Stimulated activated CD4-positive, alpha-beta T cell treated with anti-CD3 and anti-CD28 coated beads, Interleukin-2, amount 100 ng/mL, for 48 hours (primary cell): Measurements from ENCODE around the gene PDLIM3.

ENCODE experiments used
- DNase-seq, 2 donors: peaks; one replicate each; pipeline ENCODE4 v3.0.0-alpha.2; 2020

Gene PDLIM3

DNA sequence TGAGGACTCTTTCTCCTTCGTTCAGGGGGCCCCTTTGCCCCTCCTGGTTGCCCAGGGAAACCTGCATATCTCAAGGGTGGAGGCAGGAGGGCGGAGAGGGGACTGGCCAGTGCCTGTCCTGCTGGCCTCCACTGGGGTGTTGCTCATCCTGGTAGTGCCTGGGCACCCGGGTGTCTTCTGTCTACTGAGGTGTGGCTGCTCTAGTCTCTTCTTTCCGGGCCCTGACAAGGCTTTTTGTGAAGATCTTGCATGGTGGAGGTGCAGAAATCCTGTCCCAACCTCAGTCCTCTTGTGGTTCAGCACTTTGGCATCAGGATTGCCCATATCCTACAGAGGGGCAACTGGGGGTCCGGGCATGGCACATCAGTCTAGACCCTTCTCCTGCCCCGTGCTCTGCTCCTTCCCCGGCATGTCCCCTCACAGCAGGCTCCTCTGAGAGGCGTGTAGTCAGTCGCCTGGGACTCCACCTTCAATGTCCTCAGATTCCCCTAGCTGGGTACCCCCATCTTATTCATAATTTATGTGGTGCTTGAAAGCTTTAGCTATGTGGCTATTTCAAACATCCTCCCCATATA is 65.6 kb downstream of the PDLIM3 start:
- no peak for DNase-seq

DNA sequence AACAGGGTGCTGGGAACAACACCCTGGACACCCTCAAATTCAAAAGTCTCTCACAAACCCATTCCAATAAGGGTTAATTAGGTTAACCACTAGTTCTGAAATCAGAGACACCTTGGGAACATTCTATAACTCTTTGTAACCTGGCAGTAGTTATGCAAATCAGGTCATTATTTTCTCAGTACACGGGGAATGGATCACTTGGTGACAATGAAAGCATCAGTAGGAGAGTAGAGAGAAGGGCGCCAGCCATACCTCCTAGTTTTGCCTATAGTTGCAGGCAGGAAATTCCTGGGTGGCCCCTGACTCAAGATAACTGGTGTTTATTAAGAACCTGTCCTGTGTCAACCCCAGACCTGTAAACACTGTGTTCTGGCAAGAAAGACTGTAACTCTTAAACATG is 66.3 kb downstream of the PDLIM3 start:
- DNase-seq = no peak

DNA sequence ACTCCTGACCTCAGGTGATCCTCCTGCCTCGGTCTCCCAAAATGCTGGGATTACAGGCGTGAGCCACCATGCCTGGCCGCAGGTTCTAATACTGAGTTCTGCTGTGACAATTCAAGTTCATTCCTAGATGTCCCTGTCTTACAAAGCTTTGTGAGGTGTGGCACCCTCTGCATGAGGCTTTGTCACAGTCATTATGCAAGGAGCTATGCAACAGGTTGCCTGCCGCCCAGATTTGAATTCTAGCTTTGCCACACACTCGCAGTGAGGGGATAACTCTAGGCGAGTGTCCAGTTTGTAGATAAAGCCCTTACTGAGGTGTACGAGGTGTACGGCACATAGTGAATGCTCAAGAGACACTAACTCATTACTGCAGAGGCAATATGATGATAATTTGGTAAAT is 67.3 kb downstream of the PDLIM3 start:
- no peak for DNase-seq

DNA sequence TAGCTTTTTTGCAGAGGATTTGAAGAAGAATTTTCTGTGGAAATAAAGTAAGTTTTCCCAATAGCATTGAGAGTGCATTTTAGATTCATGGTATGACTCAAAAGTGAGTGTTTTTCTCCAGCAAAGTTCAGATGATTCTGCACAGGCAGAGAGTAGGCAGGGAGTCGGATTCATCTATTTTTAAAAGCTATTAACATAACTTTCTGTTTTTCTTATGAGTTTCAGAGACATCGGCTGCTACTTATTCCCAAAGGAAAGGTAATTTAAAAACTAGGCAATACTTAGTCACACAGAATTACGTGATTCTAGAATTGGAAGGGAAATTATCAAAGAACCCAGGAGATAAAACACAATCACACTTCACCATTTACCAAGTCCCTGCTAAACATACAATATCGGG is 68.2 kb downstream of the PDLIM3 start:
- DNase-seq = no peak

DNA sequence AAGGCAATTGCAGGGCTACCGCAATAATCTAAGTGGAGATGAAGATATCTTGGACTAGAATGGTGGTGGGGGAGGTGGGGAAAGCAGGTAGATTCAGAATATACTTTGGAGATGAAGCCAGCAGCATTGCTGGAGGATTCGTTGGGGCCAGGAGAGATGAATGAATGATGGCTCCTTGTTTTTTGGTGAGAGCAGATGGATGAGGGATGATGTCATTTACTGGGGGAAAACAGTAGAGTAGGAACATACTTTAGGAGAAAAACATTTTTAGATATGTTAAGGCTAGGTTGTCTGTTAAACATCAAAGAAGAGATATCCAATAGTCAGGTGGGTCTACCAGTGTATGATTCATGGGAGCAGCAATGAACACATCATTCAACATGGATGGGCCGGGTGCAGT is 69.6 kb downstream of the PDLIM3 start:
- no peak for DNase-seq

DNA sequence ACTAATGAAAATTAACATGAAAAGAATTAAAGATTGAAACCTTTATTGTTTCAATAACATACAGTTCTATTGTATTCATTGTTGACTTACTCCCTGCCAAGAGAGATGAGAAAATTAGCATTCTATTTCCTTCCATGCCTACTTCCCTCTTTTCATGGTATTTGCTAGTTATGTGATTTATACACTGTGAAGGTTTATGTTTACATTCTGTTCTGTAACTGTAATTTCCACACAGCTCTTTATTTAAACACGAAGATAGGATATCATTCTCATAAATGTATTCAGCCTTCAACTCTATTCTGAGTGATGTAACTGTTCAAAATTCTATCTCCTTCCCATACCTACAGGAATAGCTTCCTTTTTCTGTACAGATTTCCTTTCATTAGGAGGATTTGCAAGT is 70.4 kb downstream of the PDLIM3 start:
- DNase-seq = no peak

DNA sequence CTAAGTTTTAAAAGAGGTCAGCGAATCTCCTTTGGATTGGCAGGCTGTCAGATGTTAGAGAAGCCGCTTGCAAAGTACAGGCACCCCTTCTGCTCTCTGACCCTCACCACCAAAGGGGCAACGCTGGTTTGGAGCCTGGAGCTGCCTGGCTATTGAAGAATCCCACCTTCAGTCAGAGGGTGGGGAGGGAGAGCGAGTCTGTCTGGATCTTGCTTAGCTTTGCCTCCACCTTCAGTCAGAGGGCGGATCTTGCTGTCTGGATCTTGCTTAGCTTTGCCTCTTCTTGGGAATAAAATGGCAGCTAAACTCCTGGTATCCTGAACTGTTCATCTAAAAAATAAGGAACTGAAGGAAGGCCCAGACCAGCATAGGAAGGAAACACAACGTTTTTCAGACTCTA is 71.1 kb downstream of the PDLIM3 start:
- DNase-seq = no peak

DNA sequence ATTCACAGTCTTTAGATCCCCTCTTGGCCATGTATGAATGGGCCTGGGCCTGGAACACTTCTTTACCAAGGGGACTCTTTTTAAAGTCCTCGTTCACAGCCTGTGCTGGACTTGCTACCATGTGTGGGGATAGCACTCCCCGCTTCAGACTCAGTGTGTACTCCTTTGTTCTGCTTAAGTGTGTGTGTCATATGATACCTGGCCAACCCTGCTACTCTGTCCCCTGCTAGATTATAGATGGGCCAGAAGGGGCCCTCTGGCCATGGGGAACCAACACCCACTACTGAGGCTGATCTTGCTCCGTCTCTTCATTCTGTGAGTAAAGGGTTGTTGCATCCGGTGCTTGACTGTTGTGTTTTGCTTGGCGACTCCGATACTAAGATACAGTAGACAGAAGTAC is 71.8 kb downstream of the PDLIM3 start:
- no peak for DNase-seq

DNA sequence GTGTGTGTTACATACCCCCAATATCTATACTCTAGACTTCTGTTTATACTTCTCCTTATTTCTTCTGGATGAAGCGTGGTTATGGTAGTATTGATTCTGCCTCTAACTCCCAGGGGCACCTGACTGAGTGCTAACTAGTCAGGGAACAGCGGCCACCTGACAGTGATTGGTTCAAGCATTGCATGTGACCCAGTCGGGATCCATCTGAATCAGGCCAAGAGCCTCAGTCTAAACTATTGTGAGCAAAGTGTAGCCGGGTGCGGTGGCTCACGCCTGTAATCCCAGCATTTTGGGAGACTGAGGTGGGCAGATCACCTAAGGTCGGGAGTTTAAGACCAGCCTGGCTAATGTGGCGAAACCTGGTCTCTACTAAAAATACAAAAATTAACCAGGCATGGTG is 73.7 kb downstream of the PDLIM3 start:
- DNase-seq = no peak

DNA sequence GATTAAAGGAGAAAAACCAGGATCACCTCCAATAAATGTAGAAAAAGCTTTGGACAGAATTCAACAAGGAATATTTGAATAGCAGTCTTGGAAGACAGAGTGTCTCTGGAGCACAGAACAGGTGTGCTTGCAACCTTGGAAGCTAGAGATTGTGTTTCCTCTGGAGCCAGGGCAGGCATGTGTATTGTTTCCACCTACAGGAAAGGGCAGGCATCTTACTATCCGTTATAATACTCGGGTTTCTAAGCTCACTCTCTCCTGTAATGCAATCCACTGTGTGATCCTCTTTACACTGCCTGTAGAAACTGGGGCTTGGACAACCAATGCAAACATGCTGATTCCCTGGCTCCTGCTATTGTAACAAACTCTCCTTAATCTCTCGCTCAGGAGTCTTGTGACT is 78.2 kb downstream of the PDLIM3 start:
- no peak for DNase-seq

DNA sequence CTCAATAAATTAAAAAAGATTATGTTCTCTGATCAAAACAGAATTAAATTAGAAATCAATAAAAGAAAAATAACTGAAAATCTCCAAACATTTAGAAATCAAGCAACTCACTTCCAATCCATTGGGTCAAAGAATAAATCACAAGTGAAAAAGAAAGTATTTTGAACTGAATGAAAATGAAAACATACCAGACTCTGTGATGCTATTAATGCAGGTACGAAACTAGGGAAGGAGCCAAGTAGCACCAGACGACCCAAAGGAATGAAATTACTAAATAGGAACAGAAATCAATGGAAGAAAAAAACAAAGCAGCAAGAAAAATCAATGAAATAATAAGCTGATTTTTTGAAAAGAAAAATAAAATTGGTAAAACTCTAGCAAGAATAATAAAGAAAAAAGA is 79.2 kb downstream of the PDLIM3 start:
- DNase-seq = no peak
